Muscle of arm (tissue), 12 donors: Measurements from ENCODE around the gene AOC2. TPM values are rescaled to one million over a fixed set of nuclear protein-coding genes. Genes with fewer than 3 reads are reported as not detected.
"Not testable (repeated sequence)": the region's sequence is repeated elsewhere in the genome, so short reads cannot be mapped to it uniquely, and the experiment has no call there.

Source experiments
- DNase-seq: peaks from one replicate; pipeline ENCODE4 v3.0.0-alpha.2; 2013
- polyA plus RNA-seq, 12 donors: library from polyadenylated mRNA; unstranded; fragments of 120-200 nt; gene quantifications; one replicate each; pipeline ENCODE4 v1.2.1, GENCODE V29; 2013; ENCODE audit not compliant: insufficient read length in 12 of 12

AOC2 gene
- polyA plus RNA-seq, 12 donors, result 0.51 to 1.1 (median 0.89) TPM; not detected in 2

- DNase-seq, result no peak
Observed at GRCh38 chr17:42853597-42853967, 9.2 kb downstream of the AOC2 start.

DNA sequence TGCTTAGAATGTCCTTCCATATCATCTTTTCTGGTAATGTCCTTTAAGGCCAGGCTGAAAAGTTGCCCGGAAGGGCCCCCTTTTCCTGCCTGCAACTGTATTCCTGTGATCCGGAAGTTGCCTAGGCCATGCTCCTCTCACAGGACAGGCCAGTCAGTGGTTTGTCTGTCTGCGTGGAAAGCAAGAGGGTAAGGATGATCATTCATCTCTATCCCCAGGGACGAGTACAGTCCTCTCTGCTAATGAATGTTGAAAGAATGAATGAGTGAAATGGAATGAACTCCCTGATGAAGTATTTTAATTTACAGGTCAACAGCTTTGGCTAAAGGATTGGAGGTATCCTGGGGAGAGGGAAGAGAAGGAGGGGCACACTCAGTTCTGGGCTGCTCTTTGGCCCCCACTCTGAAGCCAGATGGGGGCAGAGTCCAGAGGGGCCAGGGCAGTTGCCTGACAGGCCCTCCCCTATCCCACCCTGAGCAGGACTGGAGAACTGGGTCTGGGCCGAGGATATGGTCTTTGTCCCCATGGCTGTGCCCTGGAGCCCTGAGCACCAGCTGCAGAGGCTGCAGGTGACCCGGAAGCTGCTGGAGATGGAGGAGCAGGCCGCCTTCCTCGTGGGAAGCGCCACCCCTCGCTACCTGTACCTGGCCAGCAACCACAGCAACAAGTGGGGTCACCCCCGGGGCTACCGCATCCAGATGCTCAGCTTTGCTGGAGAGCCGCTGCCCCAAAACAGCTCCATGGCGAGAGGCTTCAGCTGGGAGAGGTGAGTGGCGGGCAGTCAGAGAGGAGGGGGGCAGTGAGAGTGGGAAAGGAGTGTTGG lies 9.8 kb downstream of the AOC2 start:
- no peak for DNase-seq

DNA sequence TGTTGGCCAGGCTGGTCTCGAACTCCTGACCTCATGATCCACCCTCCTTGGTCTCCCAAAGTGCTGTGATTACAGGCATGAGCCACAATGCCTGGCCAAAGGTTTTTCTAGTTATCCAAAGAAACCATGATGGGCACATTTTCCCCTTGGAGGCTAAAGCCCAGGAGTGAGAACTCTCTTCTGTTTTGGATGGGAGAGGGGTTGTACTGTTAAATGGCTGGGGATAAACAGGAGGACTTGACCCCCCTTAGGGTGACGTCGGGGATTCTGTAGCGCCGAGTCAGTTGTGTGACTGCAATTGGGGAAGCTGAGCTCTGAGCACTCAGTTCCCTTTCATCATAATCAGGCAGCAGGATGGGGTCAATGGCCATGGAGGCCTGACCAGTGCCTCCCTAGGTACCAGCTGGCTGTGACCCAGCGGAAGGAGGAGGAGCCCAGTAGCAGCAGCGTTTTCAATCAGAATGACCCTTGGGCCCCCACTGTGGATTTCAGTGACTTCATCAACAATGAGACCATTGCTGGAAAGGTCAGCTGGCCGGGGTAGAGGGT lies 10.7 kb downstream of the AOC2 start:
- DNase-seq, result no peak

DNA sequence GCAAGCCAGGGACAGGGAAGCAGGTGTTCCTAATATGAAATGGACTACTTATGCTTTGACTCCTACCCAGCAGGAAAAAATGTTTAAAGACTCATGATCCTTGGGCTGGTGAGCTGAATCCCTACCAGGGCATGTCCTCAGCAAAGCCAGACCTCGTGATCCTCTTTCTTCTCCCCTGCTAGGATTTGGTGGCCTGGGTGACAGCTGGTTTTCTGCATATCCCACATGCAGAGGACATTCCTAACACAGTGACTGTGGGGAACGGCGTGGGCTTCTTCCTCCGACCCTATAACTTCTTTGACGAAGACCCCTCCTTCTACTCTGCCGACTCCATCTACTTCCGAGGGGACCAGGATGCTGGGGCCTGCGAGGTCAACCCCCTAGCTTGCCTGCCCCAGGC lies 11.7 kb downstream of the AOC2 start:
- DNase-seq, result not testable (repeated sequence)

DNA sequence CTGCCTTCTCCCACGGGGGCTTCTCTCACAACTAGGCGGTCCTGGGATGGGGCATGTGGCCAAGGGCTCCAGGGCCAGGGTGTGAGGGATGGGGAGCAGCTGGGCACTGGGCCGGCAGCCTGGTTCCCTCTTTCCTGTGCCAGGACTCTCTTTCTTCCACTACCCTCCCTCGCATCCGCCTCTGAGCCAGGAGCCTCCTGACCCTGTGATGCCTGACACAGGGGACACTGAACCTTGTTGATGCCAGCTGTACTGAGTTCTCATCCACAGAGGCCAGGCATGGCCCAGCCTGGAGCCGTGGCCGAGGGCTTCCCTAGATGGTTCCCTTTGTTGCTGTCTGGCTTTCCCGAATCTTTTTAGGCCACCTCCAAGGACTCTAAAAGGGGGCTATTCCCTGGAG lies 12.1 kb downstream of the AOC2 start:
- not testable (repeated sequence) for DNase-seq

DNA sequence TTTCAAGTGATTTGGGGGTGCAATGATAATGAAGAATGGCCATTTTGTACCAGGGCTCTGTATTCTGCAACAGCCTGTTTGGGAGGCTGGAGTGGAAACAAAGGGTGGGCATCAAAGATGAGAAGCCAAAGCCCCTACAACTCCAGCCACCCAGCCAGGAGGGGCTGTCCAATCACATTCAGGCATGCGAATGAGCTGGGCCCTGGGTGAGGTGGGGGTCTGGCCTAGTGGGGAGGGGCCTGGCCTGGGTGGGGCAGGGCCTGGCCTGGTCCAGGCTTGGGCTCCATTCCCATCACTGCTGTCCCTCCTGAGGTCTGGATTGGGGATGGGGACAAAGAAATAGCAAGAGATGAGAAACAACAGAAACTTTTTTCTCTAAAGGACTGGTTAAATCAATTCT lies 13.0 kb downstream of the AOC2 start:
- no peak for DNase-seq

- DNase-seq, result no peak
Observed at GRCh38 chr17:42865638-42866094, 21.3 kb downstream of the AOC2 start.

DNA sequence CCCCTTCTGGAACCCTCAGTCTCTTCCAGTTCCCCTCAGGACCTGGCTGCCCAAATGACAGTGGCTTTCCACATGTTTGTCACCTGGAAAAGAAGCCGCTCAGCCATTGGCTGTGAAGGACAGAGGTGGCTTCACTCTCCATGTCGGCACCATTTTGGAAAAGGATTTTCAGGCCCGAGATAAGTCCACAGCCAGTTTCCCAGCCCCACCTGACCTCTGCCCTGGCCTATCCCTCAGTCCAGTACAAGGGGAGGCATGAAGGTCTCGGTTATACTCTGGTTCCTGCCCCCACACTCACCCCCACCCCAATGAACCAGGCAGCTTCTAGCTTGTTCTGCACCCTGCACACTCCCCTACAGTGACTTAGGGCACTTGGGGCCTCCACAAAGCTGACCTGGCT lies 21.8 kb downstream of the AOC2 start:
- no peak for DNase-seq

DNA sequence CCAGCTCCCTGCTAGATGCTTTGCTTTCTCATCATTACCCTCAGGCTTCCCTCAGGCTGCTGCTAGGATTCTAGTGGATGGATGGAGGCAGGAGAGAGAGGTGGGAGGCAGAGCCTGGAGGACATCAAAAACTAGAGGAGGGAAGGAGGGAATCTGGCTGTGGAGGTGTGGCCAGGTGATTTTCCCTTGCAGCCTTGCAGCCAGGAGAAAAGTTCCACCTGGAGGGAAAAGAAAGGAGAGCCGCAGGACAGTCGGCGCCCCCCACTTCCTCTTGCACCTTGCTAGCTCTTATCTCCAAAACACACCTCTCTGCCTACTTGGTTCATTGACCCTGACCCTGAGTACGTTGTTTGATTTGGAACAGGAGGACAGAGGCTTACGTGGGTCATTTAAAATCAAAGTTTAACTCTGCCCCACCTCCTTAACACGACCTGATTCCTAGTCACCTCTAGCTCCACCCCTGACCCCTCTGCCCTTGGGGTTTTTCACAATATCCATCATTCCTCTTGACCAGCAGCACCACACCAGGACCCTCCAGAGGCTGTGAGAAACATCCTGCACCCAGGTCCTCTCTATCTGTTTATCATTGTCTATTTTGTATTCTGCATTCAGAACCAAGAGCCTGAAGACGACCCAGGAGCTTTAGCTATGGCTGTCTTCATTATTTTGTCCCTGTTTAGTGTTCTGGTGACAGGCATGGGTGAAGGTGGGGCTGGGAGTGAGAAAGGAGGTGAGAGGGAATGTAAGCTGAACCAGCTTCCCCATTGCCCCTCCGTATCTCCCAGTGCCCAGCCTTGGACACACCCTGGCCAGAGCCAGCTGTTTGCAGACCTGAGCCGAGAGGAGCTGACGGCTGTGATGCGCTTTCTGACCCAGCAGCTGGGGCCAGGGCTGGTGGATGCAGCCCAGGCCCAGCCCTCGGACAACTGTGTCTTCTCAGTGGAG lies 22.5 kb downstream of the AOC2 start:
- DNase-seq, result no peak

- not testable (repeated sequence) for DNase-seq
Observed at GRCh38 chr17:42867694-42868261, 23.4 kb downstream of the AOC2 start.

- no peak for DNase-seq
Observed at GRCh38 chr17:42868338-42868737, 24.0 kb downstream of the AOC2 start.

DNA sequence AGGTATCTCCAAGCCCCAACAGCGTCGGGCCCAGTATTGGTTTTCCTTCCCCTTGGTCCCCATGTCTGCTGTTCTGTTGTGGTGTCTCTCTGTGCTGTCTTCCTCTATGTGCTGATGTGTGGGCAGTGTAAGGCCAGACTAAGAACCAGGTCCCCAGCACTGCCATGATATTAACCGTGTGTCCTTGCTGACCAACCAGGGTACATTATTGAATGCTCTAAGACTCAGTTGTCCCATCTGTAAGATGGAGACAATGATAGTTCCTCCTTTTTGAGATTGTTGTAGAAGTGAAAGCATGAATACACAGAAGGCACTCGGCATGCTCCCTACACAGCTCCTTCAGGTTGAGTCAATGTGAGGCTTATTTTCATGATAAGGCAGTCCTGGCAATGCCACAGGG lies 27.3 kb downstream of the AOC2 start:
- no peak for DNase-seq

GRCh38 chr17:42872251-42872965 lies 28.0 kb downstream of the AOC2 start:
- DNase-seq, result no peak

GRCh38 chr17:42873315-42873714 lies 28.9 kb downstream of the AOC2 start:
- DNase-seq, result no peak

GRCh38 chr17:42873932-42874695 lies 29.7 kb downstream of the AOC2 start:
- not testable (repeated sequence) for DNase-seq

GRCh38 chr17:42877037-42877436 lies 32.7 kb downstream of the AOC2 start:
- no peak for DNase-seq

GRCh38 chr17:42878123-42878880 lies 33.9 kb downstream of the AOC2 start:
- DNase-seq, result no peak

DNA sequence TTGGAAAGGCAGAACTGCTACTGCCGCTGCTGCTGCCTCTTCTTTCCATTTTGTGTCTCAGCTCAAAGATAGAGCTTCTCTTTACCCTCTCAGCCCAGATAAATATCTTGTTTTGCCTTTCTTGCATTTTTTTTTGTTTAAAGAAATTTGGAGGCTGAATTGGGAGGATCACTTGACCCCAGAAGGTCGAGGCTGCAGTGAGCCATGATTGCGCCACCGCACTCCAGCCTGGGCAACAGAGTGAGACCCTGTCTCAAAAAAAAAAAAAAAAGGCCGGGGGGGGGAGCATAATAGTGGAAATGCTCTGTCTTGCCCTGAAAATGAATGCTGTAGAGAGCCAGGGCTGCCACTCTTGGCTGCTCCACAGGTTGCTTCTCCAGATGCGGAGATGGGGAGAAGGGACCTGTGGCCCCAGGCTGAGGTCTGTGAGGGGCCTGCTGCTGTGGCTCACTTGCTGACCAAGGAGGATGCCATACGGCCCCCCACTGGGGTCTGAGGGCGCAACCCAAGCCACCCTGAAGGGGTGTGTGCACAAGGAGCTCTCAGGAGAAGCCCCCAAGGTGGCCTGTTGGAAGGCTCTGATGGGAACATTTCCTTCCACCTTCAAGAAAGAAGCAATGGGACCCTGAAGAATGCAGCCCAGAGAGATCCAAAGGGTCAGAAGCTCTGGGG lies 34.7 kb downstream of the AOC2 start:
- no peak for DNase-seq

- no peak for DNase-seq
Observed at GRCh38 chr17:42879596-42879985, 35.2 kb downstream of the AOC2 start.
